ENCODE measurements around the gene AJAP1.

DNA sequence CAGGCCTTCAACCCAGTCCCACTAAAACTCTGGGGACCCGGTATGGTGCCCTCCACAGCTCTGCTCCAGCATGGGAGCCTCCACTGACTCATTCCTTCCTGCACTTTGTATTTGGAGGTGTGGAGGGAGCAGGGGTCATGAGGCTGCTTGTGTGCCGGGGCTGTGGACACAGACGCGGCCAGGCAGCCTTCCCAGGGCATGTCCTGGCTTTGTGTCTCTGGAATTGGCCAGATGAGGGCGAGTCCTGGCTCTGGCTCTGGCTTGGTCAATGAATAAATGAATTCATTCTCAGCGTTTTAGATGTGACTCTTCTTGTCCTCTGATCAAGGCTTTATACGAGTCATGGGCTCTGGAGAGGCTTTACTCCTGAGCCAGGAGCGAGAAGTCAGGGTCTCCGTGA is 19.1 kb downstream of the AJAP1 start:
- TF ChIP-seq TAF1 (IDR thresholded peaks at IDR 0.05; ENCODE audit: low read depth) (no peak), EZH2 (IDR thresholded peaks at IDR 0.05; ENCODE audit: borderline replicate concordance, insufficient read depth, low read length, poor library complexity, severe bottlenecking) (no peak)
- TF ChIP-seq, protein P1, sequence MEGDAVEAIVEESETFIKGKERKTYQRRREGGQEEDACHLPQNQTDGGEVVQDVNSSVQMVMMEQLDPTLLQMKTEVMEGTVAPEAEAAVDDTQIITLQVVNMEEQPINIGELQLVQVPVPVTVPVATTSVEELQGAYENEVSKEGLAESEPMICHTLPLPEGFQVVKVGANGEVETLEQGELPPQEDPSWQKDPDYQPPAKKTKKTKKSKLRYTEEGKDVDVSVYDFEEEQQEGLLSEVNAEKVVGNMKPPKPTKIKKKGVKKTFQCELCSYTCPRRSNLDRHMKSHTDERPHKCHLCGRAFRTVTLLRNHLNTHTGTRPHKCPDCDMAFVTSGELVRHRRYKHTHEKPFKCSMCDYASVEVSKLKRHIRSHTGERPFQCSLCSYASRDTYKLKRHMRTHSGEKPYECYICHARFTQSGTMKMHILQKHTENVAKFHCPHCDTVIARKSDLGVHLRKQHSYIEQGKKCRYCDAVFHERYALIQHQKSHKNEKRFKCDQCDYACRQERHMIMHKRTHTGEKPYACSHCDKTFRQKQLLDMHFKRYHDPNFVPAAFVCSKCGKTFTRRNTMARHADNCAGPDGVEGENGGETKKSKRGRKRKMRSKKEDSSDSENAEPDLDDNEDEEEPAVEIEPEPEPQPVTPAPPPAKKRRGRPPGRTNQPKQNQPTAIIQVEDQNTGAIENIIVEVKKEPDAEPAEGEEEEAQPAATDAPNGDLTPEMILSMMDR (IDR thresholded peaks at IDR 0.05; ENCODE audit: poor library complexity, severe bottlenecking) = no peak

Data from neural cell (in vitro differentiated cells).